Smooth muscle cell of the umbilical artery (primary cell): ENCODE data around the gene EXOSC2. TPM values are rescaled to one million over a fixed set of nuclear protein-coding genes. Genes with fewer than 3 reads are reported as not detected.

ENCODE experiments used
- total RNA-seq: library from RNA; depleted of rRNA; stranded (reverse); fragments of >200 nt; gene quantifications from 2 replicates; pipeline ENCODE4 v1.2.3, GENCODE V29; 2014

The EXOSC2 gene, protein sequence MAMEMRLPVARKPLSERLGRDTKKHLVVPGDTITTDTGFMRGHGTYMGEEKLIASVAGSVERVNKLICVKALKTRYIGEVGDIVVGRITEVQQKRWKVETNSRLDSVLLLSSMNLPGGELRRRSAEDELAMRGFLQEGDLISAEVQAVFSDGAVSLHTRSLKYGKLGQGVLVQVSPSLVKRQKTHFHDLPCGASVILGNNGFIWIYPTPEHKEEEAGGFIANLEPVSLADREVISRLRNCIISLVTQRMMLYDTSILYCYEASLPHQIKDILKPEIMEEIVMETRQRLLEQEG
- 21.7 and 36.5 TPM in 2 replicates for total RNA-seq

DNA sequence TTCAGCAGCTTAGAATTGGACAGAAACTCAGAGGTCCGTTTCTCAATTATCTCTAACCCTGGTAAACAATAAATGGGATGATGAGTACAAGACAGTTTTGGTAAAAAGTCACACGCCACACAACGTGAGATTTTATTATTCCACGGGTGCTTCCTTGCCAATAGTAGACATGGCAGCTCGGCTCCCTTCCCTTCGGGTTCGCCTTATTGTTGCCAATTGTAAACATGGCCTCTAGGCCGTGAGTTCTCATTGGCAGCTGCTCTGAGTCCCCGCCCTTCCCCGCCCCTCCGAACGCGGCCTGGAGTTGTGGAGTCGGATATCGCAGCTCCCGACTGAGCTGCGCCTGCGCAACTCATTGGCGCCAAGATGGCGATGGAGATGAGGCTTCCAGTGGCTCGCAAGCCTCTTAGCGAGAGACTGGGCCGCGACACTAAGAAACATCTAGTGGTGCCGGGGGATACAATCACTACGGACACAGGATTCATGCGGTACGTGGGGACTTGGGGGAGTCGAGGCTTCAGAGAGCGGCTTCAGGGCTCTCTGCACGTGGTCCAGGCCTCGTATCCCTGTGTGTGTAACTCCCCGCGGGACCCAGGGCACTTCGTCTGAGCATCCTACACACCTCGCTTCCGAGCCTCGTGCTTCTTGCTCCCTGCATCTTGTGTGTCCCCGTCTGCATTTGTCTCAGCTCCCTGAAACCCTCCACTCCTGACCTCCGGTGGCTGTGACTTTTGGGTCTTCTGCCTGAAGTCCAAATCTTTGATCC, at the start of gene EXOSC2:
TSS of gene EXOSC2 (plus strand) at position 355 of the 766 bp plus-strand sequence. CDS start at position 367, 12 bp downstream.

DNA sequence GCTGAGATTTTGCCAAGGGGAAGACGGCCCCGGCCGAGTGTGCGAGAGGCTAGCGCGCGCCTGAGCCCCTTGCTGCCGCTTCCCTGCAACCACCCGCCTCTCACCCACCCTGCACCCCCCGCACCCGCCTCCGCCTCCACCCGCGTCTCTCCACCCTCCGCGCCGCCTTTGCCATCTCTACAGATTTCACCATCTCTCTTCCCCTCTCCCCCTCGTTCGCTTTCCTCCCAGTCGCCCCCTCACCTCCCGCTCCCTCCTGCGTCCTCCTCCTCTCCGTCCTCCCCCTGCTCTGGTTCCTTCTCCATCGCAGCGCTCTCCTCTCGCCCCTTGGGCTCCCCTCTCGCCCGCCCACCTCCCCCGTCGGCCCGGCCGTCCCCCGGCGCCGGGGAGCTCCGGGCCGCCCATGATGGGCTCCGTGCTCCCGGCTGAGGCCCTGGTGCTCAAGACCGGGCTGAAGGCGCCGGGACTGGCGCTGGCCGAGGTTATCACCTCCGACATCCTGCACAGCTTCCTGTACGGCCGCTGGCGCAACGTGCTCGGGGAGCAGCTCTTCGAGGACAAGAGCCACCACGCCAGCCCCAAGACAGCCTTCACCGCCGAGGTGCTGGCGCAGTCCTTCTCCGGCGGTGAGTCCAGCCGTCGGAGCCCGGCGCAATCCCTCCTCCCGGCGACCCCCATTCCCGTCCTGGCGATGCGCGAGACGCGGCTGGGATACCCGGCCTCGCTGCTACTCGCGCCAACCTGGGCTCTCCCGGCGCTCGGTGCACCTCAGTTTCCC, 29.1 kb upstream of the EXOSC2 start, which contains the start of gene PRDM12:
TSS of gene PRDM12 (plus strand) at position 344 of the 778 bp plus-strand sequence. CDS start at position 404, 60 bp downstream.

Other genes starting within 250 kb of the EXOSC2 start
- gene ASS1, start 248.8 kb upstream of the EXOSC2 start, total RNA-seq: 111 and 265 TPM in 2 replicates
- 31.8 and 52.3 TPM in 2 replicates for gene FUBP3, start 114.2 kb upstream of the EXOSC2 start, total RNA-seq
- 0.09 TPM in 1 of 2 replicates, not detected in the other for gene PRDM12, start 29.2 kb upstream of the EXOSC2 start, total RNA-seq
- 55.2 and 116 TPM in 2 replicates for gene ABL1, start 141.5 kb downstream of the EXOSC2 start, total RNA-seq
- not detected in 2 replicates for gene QRFP, start 203.0 kb downstream of the EXOSC2 start, total RNA-seq
- gene FIBCD1, start 245.5 kb downstream of the EXOSC2 start, total RNA-seq: 16.9 and 26.0 TPM in 2 replicates